IPS-18c (cell line): ENCODE data around the gene YIF1A.

Experiments used
- H3K4me3 ChIP-seq: 2 replicates; pipeline ENCODE4 v1.7.0; 2013; ENCODE audit warnings: low read depth, mild to moderate bottlenecking, low read length, moderate library complexity; ENCODE audit not compliant: insufficient read depth
- H3K9me3 ChIP-seq: one replicate; pipeline ENCODE4 v1.6.1; 2013; ENCODE audit warnings: mild to moderate bottlenecking, low read length, moderate library complexity; ENCODE audit not compliant: control insufficient read depth, insufficient read depth

YIF1A gene

GRCh38 chr11:66243782-66244535 lies 45.0 kb downstream of the YIF1A start:
- no peaks in the 10 kb centered on the region for H3K9me3 ChIP-seq

GRCh38 chr11:66242095-66242765 lies 46.7 kb downstream of the YIF1A start:
- Histone ChIP-seq H3K9me3 (peaks cover 2% of the 10 kb centered on the region), H3K4me3 (no peak overlapping the region)

More at GRCh38 chr11:66243782-66244535, 45.0 kb downstream of the YIF1A start:
- no peak overlapping the region for H3K4me3 ChIP-seq

- H3K4me3 ChIP-seq, result no peak overlapping the region
- H3K9me3 ChIP-seq, result peaks cover 2% of the 10 kb centered on the region
Measured at GRCh38 chr11:66240781-66241136, 48.2 kb downstream of the YIF1A start.

GRCh38 chr11:66239998-66240780 lies 48.8 kb downstream of the YIF1A start:
- H3K9me3 ChIP-seq, result peaks cover 2% of the 10 kb centered on the region
- H3K4me3 ChIP-seq, result no peak overlapping the region

- Histone ChIP-seq H3K9me3 (peaks cover 2% of the 10 kb centered on the region), H3K4me3 (no peak overlapping the region)
Measured at GRCh38 chr11:66239511-66239910, 49.4 kb downstream of the YIF1A start.

GRCh38 chr11:66238786-66239413 lies 50.0 kb downstream of the YIF1A start:
- peaks cover 2% of the 10 kb centered on the region for H3K9me3 ChIP-seq
- H3K4me3 ChIP-seq, result no peak overlapping the region

- H3K4me3 ChIP-seq, result no peak overlapping the region
- H3K9me3 ChIP-seq, result peaks cover 2% of the 10 kb centered on the region
Measured at GRCh38 chr11:66237867-66238266, 51.1 kb downstream of the YIF1A start.

- H3K9me3 ChIP-seq, result peaks cover 2% of the 10 kb centered on the region
Measured at GRCh38 chr11:66235141-66235540, 53.8 kb downstream of the YIF1A start.

More at GRCh38 chr11:66235141-66235540, 53.8 kb downstream of the YIF1A start:
- H3K4me3 ChIP-seq, result no peak overlapping the region
